GM21390 (cell line): ENCODE results near the gene SRRM1.
A peak's percentile ranks its signal among the peaks of the same experiment; 100 is the strongest.
"Not testable (repeated sequence)": the region's sequence is repeated elsewhere in the genome, so short reads cannot be mapped to it uniquely, and the experiment has no call there.

Experiments
- ATAC-seq: cut with Tn5 transposase; IDR thresholded peaks from one replicate; pipeline ENCODE4 v1.9.1; 2021; ENCODE audit not compliant: unreplicated experiment

The SRRM1 gene

DNA sequence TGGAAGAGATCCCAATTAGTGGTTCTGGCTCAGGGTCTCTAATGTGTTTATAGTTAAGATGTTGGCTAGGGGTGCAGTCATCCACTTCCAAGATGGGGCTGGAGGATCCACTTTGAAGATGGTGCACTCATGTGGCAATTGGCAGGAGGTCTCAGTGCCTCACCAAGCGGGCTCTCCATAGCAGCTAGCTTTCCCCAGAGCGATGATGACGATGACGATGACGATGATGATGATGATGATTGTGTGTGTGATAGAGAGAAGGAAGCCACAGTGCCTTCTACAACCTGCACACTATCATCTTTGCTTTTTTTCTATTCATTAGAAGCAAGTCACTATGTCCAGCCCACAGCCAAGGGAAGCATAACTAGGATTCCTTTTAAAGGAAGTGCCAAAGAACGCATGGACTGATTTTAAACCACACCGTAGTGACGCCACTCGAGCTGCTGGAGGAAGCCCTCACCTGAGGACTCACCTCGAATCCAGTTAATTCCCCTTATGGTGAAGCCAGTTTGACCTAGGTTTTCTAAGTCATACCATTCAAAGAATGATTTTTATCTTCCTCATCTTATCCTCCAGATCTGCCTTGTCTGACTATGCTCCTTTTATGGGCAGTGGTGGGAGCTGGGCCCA lies 49.4 kb downstream of the SRRM1 start:
- ATAC-seq: no peak

DNA sequence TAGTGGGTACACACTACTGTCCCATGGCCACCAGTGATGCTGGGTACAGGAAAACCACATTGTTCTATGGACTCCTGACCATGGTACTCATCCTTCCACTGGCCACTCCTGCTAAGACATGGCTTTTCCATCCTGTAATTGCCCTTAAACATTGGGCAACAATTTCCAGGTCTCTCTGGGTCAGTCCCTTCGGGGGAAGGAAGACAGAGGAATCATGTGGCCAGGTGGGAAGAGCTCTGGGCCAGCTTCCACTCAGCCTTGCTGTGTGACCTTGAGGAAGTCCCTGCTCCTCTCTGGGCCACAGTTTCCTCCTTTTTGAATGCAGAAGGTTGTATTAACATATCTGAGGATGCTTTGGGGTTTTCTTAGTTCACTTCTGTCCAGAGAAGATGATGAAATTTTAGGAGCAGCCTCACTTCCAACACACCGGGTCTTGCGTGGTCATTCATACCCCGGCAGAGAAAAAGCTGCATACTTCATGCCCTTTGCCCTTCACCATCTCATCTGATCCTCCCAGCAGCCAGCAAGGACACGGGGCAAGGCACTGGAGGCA lies 50.8 kb downstream of the SRRM1 start:
- ATAC-seq: no peak

DNA sequence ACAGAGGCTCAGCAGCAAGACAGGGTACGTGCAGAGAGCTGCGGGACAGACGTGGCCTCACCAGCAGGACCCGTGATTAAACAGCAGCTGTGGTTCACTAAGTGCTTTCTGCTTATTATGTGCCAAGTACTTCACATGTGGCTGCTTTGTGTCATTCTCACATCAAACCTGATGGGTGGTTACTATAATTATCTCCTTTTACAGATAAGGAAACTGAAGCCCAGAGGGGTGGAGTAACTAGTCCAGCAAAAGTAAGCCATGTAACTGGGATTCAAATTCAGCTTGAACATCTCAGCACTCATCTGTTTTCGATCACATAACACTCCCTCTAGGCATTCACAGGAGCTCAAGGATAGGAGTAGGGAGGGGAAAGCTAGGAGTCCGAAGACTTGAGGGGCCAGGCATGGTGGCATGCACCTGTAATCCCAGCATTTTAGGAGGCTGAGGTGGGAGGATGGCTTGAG lies 51.3 kb downstream of the SRRM1 start:
- peak; percentile 51 for ATAC-seq

DNA sequence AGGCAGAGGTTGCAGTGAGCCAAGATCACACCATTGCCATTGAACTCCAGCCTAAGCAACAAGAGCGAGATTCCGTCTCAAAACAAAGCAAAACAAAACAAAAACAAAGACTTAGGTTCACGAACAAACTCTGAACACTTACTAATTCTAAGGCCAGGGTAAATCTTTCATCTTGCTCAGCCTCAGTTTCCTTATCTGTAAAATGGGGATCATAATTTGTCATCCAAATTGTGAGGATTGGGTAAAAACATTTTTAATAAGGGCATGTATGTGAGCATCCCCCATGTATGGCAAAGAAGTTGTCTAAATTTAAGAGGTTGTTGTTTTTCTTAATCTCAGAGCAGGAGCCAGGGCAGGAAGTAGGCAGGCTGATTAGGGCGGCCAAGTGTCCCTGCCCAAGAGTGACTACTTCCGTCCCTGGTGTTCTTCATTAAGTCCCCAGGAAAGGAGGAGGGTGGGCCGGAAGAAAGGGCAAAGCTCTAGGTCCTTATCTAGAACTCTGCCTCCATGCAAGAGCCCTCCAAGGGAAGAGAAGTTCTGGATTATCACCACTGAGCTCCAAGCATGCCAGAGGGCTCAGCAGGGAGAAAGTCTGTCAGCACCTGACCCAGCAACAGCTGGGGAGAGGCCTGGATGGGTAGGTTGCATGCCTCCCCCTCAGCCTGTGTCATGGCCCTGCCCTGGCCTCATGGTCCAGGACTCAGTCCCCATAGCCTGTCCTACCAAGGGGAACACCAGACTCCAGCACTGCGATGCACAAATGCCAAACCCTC lies 52.3 kb downstream of the SRRM1 start:
- ATAC-seq: no peak

DNA sequence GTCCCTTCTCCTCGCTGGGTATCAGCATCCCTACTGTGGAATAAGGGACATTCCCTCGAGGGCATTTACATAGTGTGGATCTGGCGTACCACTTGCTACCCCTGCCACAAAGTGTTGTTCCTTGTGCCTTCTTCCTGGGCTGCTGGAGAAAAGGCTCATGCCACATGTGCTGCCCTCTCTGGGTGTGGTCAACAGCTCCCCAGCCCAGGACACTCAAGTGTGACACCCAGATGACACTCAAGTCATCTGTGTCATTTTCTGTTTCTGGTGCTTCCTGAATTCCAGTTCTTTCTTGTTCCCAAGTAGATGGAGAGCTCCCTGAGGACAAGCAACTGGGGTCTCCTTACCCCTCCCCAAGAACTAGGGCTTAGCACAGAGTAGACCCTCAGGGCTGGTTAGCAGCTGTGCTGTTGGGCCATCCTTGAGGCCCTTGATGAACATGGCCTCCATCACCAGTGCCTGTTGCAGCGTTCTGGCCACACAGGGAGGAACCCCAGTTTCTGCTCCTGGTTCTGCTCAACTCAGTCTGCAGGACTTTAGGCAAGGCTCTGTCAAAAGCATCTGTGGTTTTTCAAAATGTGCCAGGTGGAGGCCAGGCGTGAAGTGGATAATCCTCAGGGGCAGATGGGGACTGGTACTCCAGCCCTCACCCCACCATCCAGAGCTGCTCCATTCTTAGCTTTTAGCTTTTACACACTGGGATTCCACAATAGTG lies 53.1 kb downstream of the SRRM1 start:
- ATAC-seq: no peak

DNA sequence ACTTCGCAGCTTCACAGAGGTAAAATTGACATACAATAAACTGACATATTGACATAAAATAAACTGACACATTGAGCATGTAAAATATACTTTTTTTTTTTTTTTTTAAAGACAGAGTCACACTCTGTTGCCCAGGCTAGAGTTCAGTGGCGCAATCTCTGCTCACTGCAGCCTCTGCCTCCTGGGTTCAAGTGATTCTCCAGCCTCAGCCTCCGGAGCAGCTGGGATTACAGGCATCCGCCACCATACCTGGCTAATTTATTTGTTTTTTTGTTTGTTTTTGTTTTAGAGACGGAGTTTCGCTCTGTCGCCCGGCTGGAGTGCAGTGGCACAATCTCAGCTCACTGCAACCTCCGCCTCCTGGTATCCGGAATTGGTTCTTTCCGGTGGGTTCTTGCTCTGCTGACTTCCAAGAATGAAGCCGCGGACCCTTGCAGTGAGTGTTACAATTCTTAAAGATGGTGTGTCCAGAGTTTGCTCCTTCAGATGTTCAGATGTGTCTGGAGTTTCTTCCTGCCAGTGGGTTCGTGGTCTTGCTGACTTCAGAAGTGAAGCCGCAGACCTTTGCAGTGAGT lies 53.7 kb downstream of the SRRM1 start:
- ATAC-seq: no peak

DNA sequence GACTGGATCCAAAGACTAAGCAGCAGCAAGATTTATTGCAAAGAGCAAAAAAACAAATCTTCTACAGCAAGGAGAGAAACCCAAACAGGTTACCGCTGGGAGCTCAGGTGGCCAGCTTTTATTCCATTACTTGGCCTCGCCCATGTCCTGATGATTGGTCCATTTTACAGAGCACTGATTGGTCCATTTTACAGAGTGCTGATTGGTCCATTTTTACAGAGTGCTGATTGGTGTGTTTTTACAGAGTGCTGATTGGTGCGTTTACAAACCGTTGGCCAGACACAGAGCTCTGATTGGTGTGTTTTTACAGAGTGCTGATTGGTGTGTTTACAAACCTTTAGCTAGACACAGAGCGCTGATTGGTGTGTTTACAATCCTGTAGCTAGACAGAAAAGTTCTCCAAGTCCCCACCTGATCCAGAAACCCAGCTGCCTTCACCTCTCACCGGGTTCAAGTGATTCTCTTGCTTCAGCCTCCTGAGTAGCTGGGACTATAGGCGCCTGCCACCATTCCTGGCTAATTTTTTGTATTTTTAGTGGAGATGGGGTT lies 54.4 kb downstream of the SRRM1 start:
- ATAC-seq: not testable (repeated sequence)

DNA sequence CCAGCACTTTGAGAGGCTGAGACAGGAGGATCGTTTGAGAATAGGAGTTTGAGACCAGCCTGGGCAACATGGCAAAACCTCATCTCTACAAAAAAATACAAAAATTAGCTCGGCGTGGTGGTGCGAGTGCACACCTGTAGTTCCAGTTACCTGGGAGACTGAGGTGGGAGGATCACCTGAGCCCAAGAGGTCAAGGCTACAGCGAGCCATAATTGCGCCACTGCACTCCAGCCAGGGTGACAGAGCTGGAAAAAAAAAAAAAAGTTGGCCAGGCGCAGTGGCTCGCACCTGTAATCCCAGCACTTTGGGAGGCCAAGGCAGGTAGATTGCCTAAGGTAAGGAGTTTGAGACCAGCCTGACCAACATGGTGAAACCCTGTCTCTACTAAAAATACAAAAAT lies 55.2 kb downstream of the SRRM1 start:
- ATAC-seq: not testable (repeated sequence)

DNA sequence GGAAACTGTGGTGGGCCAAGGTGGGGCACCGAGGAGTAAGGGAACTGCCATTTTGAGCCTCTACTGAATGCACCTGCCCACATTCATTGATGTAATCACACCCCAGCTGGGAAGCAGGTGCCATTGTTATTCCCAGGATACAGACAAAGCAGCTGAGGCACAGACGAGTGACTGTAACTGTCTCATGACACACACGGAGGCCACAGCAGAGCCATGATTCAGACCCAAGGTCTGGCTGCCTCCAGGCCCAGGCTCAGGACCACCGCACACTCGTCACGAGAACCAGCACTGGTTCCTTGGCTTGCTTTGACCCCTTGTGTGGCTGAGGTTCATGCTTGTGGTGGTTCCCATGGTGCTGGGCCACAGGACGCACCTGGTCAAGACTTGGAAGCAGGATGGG lies 56.5 kb downstream of the SRRM1 start:
- no peak for ATAC-seq

DNA sequence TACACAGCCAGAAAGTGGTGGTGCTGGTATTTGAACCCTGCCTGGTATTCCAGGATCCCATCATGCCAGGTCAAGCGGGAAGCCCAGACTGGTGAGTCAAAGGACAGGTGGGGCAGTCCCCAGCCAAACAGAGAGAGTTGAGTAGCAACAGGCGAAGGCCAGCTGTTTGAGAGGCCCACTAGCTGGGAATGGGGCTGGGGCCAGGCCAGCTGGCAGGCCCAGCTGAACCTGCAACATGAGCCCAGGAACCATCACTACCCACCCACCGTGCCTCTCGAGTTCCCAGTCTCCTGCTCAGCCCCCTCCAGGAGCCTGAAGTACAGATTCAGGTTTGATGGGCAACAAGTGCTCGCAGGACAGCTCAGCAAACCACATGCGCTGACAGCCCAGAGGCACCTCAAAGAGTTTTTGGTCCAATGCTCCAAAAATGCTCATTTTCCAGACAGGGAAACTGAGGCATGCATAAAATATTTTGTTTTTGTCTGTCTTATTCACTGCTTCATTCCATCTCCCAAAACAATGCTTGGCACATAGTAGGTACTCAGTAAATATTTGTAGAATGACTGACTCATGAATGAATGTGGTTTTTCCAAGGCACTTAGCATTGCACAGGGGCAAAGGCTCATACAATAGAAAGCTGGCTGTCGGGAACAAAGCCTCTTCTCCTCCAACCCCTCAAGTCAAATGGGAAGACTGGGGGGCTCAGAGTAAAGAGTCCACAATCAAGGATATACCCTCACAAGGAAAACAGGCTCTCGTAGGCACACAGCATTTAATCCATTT lies 59.6 kb downstream of the SRRM1 start:
- ATAC-seq: no peak

DNA sequence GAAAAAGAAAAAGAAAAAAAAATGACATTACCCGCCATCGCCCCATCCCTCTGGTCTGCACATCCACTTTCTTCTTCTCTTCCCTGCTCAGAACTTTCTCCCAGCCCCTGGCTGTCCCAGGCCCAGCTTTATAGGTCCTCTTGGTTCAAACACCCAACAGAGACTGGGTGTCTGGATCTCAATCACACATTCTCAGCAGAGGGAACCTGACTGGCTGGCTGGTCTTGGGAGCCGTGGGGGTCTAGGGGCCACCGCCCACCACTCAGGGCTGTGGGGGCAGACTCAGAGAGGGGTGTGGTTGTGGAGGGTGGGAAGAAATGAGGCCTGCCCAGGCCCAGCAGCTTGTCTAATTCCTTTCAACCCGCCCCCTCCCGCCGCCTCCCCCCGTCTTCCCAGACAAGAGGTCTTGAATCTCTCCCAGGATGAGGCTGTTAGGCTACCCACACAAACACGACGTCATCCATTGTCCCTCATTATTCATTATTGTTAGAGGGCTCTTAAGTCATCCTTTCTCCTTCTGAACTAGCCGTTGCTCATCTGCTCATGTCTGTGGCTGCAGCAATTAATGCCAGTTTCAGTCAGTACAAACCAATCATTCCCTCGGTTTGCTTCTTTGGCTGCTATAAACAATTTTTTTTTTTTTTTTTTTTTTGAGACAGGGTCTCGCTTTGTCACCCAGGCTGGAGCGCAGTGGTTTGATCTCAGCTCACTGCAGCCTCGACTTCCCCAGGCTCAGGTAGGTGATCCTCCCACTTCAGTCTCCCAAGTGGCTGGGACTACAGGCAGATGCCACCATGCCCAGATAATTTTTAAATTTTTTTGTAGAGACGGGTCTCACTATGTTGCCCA lies 61.5 kb downstream of the SRRM1 start:
- no peak for ATAC-seq

DNA sequence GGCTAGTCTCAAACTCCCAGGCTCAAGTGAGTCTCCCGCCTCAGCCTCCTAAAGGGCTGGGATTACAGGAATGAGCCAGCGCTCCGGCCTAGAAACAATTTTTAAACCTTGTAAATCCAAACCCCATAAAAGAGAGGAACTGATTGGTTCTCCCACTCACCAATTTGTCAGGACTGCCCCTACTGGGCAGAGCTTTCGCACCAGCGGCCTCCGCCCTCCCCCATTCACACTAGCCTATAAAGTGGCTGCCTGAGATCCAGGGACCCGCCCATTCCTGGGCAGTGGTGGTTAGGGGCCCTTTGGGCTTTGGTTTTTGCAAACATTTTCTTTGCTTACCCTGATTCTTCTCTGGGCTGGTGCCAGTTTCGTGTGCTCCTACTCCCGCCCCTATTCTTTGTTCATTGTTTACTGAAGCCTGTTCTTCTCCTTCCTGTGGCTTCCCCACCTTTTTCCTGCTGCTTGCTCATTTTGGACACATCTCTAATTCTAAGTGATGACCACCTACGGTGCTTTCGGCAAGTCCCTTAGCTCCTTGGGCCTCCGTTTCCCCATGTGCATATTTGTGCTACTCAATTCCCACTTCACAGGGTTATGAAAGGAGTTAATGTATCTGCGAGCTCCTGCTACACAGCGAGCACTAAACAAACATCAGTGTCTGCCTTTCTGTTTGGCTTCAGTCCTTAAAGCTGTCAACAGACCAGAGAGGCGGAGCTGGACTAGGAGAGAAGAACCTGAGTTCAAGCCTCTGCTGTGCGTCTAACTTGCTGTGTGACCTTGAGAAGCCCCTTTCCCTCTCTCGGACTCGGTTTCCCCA lies 62.4 kb downstream of the SRRM1 start:
- ATAC-seq: no peak

DNA sequence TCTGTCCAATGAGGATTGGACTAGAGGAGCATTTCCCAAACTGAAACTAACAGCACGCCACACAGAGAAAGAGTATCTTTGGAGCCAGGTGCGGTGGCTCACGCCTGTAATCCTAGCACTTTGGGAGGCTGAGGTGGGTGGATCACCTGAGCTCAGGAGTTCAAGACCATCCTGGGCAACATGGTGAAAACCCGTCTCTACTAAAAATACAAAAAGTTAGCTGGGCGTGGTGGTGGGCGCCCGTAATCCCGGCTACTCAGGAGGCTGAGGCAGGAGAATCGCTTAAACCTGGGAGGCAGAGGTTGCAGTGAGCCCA lies 62.9 kb downstream of the SRRM1 start:
- ATAC-seq: not testable (repeated sequence)

DNA sequence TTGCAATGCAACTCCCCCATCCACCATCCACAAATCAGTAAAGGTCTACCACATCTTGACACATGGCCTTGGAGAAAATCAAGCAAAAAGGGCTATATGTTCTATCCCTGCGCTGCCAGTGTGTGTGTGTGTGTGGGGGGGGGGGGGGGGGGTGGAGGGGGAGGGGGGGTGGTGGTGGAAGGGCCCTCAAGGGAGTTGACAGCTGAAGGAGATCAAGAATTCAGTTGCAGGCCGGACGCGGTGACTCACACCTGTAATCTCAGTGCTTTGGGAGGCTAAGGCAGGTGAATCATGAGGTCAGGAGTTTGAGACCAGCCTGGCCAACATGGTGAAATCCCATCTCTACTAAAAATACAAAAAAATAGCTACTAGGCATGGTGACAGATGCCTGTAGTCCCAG lies 64.6 kb downstream of the SRRM1 start:
- ATAC-seq: no peak

DNA sequence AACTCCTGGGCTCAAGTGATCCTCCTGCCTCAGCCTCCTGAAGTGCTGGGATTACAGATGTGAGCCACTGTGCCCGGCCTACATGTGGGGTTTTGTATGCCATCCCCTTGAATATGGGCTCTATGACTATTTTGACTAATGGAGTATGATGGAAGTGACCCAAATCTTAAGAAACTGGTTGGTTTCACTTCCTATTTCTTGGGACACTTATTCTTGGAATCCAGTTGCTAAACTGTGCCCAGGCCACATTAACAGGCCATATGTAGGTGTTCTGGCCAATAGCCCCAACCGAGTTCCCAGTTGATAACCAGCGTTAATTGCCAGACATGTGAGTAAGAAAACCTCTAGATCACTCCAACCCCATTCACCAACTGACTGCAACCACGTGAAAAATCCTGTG lies 65.8 kb downstream of the SRRM1 start:
- no peak for ATAC-seq

DNA sequence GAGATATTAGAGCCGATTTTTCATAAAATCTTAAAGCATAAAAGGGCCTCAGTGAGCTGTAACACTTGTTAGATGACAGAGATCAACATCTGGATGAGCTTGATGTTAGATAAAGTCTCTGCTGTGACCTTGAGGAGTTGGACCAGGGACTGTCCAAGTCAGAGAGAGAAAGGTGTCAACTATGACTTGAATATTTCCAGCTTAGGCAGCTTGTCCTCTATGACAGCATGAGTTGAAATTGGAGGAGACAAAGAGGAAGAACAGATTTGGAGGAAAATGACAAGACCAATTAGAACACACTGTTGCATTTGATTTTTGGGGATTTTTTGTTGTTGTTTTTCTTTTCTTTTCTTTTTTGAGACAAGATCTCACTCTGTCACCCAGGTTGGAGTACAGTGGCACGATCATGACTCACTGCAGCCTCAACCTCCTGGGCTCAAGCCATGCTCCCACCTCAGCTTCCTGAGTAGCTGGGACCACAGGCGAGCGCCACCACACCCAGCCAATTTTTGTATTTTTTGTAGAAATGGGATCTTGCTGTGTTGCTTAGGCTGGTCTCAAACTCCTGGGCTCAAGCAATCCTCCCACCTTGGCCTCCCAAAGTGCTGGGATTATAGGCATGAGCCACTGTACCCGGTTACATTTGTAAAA lies 66.8 kb downstream of the SRRM1 start:
- ATAC-seq: no peak

DNA sequence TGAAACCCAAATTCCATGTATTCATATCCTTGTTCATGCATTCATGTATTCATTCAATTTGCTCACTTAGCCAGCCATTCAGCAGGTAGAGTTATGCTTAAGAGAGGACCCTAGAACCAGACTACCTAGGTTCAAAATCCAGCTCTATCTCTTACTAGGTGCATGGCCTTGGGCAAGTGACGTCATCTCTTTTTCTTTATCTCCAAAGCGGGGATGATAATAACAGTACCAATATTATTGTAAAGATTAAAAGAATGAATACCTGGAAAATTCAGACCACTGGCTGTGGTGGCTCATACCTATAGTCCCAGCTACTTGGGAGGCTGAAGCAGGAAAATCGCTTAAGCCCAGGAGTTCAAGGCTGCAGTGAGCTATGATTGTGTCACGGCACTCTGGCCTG lies 68.2 kb downstream of the SRRM1 start:
- no peak for ATAC-seq

DNA sequence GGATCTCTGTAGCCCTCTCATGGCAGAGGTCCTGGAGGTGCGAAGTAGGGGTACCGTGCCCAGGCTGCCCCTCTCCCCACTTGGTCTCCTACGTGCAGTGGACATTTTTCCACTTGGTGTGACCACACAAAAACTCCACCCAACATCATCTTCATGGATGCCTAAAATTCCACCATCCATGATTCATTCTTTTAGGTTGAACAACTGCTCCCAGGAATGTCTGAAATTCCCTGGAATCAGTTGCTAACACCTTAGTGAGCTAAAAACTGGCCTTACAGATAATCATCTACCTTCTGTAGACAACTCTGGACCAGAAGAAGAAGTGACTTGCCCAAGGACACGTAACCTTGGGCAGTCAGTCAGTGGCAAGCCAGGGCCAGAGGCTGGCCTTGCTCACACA lies 70.1 kb downstream of the SRRM1 start:
- ATAC-seq: no peak
